Parathyroid adenoma (tissue), 2 donors: ENCODE measurements around the gene TXN.

Experiments
- H2AFZ ChIP-seq: fragments of 300-600 bp; sonication (generic); one replicate; pipeline ENCODE4 v1.7.0; 2017; ENCODE audit warnings: antibody characterized with exemption, mild to moderate bottlenecking
- H3K27ac ChIP-seq: fragments of 300-600 bp; sonication (generic); one replicate; pipeline ENCODE4 v1.7.0; 2017
- H3K27me3 ChIP-seq: fragments of 300-600 bp; sonication (generic); one replicate; pipeline ENCODE4 v1.7.0; 2017; ENCODE audit warnings: low read length; ENCODE audit not compliant: control insufficient read depth, insufficient read depth
- H3K36me3 ChIP-seq: fragments of 300-600 bp; sonication (generic); one replicate; pipeline ENCODE4 v1.7.0; 2017; ENCODE audit warnings: low read length; ENCODE audit not compliant: control insufficient read depth, insufficient read depth
- H3K4me1 ChIP-seq: fragments of 300-600 bp; sonication (generic); one replicate; pipeline ENCODE4 v1.7.0; 2017; ENCODE audit warnings: control low read depth
- H3K4me2 ChIP-seq: fragments of 300-600 bp; sonication (generic); one replicate; pipeline ENCODE4 v1.7.0; 2017; ENCODE audit warnings: low read length
- H3K4me3 ChIP-seq: fragments of 300-600 bp; sonication (generic); one replicate; pipeline ENCODE4 v1.7.0; 2017; ENCODE audit warnings: low read depth, low read length
- H3K79me2 ChIP-seq: fragments of 300-600 bp; sonication (generic); one replicate; pipeline ENCODE4 v1.7.0; 2017; ENCODE audit warnings: control low read depth
- H3K9ac ChIP-seq: fragments of 300-600 bp; sonication (generic); one replicate; pipeline ENCODE4 v1.7.0; 2017; ENCODE audit warnings: mild to moderate bottlenecking
- H3K9me3 ChIP-seq: fragments of 300-600 bp; sonication (generic); one replicate; pipeline ENCODE4 v1.7.0; 2017; ENCODE audit warnings: low read length; ENCODE audit not compliant: control insufficient read depth
- TF ChIP-seq, protein P1 (sequence below): fragments of 300-600 bp; sonication (generic); IDR thresholded peaks from one replicate; pipeline ENCODE4 v1.7.0; 2017; ENCODE audit warnings: antibody characterized with exemption, mild to moderate bottlenecking
- donor health status: primary hyperparathyroidism.

Gene TXN

DNA sequence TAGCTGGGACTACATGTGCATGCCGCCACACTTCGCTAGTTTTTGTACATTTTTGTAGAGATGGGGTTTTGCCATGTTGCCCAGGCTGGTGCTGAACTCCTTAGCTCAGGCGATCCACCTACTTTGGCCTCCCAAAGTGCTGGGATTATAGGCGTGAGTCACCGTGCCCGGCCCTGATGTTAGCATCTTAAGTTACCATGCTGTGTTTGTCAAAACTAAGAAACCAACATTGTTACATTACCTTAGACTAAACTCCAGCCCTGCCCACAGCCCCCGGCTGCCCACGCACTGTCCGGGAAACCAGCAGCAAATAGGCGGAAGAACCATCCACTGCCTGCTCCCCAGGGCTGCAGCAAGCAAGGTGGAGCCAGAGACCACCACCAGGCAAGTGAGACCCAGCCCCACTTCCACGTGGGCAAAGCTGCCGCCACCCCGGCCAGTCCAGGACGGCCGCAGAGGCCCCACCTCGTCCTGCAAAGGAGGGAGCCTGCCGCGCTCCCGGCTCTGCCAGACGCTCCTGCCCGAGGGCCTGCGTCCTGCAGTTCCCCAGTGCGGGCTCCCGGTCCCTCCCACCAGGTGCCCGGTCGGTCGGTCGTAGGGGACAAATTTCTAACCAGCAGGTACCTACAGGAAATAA, 35.7 kb upstream of the TXN start:
- Histone ChIP-seq H3K4me1 (no peaks in the 10 kb centered on the region), H3K4me3 (no peak overlapping the region), H3K36me3 (no peaks in the 10 kb centered on the region), H3K27ac (no peak overlapping the region), H3K79me2 (no peaks in the 10 kb centered on the region), H3K9me3 (no peaks in the 10 kb centered on the region), H2AFZ (no peak overlapping the region), H3K27me3 (no peaks in the 10 kb centered on the region), H3K4me2 (no peak overlapping the region), H3K9ac (no peak overlapping the region)
- TF ChIP-seq, protein P1, sequence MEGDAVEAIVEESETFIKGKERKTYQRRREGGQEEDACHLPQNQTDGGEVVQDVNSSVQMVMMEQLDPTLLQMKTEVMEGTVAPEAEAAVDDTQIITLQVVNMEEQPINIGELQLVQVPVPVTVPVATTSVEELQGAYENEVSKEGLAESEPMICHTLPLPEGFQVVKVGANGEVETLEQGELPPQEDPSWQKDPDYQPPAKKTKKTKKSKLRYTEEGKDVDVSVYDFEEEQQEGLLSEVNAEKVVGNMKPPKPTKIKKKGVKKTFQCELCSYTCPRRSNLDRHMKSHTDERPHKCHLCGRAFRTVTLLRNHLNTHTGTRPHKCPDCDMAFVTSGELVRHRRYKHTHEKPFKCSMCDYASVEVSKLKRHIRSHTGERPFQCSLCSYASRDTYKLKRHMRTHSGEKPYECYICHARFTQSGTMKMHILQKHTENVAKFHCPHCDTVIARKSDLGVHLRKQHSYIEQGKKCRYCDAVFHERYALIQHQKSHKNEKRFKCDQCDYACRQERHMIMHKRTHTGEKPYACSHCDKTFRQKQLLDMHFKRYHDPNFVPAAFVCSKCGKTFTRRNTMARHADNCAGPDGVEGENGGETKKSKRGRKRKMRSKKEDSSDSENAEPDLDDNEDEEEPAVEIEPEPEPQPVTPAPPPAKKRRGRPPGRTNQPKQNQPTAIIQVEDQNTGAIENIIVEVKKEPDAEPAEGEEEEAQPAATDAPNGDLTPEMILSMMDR: no peak

DNA sequence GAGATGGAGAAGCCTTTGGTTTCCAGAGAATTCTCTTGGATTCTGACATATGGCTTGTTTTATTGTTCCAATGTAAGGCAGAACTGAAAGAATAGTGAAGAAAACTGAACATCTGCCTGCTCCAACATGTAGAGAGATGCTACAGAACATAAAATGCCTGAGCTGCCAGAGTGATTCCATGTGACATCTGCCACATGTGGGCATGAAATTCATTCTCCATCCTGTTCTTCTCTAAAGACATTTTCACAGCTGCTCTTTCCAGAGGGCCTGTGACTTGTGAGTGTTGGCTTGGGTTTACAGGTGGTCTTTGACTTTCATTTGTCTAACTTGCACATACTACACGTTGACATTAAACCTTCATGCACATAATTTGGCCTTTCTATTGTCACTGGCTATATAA, 33.7 kb upstream of the TXN start:
- H3K27ac ChIP-seq: no peak overlapping the region
- no peaks in the 10 kb centered on the region for H3K4me1 ChIP-seq
- TF ChIP-seq, protein P1: no peak
- no peak overlapping the region for H2AFZ ChIP-seq
- no peak overlapping the region for H3K9ac ChIP-seq
- H3K79me2 ChIP-seq: no peaks in the 10 kb centered on the region
- H3K27me3 ChIP-seq: no peaks in the 10 kb centered on the region
- H3K9me3 ChIP-seq: no peaks in the 10 kb centered on the region
- H3K4me2 ChIP-seq: no peak overlapping the region
- no peaks in the 10 kb centered on the region for H3K36me3 ChIP-seq
- no peak overlapping the region for H3K4me3 ChIP-seq

DNA sequence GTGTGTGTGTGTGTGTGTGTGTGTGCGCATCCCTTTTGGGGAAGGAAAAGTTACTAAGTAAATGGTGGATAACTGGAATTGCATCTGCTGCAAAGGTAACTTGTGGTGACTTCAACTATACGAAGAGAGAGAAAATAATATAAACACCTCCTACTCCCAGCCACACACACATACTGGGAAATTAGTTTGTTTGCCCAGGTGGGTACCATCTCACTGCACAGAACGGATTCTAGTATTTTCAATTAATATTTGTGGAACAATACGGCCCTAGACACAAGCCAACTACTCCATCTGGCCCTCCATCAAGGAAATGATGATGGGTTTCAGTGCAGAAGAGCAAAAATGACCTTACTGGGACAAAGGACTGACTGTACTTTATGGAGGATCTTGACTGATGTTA, 32.2 kb upstream of the TXN start:
- H3K36me3 ChIP-seq: no peaks in the 10 kb centered on the region
- no peaks in the 10 kb centered on the region for H3K27me3 ChIP-seq
- H3K27ac ChIP-seq: no peak overlapping the region
- no peak overlapping the region for H3K9ac ChIP-seq
- no peaks in the 10 kb centered on the region for H3K4me1 ChIP-seq
- no peak overlapping the region for H3K4me3 ChIP-seq
- TF ChIP-seq, protein P1: no peak
- H3K4me2 ChIP-seq: no peak overlapping the region
- no peaks in the 10 kb centered on the region for H3K79me2 ChIP-seq
- no peak overlapping the region for H2AFZ ChIP-seq
- H3K9me3 ChIP-seq: no peaks in the 10 kb centered on the region

DNA sequence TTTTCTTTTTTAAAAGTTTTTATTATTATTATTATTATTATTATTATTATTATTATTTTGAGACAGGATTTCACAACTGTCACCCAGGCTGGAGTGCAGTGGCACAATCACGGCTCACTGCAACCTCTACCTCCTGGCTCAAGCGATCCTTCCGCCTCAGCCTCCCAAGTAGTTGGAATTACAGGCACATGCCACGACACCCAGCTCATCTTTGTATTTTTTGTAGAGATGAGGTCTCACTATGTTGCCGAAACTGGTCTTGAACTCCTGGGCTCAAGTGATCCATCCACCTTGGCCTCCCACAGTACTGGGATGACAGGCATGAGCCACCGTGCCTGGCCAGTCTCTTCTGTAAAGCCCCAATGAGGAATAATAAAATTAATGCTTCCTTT, 31.0 kb upstream of the TXN start:
- Histone ChIP-seq H3K27ac (no peak overlapping the region), H3K36me3 (no peaks in the 10 kb centered on the region), H3K4me2 (no peak overlapping the region), H3K79me2 (no peaks in the 10 kb centered on the region), H3K27me3 (no peaks in the 10 kb centered on the region), H2AFZ (no peak overlapping the region), H3K4me1 (no peaks in the 10 kb centered on the region), H3K9me3 (no peaks in the 10 kb centered on the region), H3K9ac (no peak overlapping the region), H3K4me3 (no peak overlapping the region)
- TF ChIP-seq, protein P1: no peak

DNA sequence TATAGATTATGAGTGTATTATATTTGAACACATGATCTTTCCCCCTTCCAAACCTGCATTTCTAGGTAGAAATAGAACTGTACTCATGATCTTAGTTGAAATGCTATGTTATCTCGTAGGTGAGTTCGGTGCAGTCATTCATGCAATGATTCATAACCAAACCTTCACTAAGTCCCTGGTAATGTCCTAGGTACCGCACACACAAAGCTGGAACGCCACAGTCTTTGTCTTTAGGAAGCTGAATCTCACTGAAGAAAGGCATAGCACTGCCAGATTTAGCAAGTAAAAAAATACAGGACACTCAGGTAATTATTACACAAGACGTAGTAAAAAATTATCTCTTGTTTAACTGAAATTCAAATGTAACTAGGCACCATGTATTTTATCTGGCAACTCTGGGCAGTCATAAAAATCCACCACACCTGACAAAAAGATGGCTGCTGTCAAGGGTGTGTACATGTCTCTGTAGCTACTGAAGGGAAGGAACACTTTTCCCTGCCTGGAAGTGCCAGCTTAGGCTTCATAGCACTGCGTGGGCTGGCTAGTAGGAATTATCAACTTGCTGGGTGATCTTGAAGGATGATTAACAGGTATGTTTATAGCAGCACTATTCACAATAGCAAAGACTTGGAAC, 28.0 kb upstream of the TXN start:
- Histone ChIP-seq H3K9me3 (no peaks in the 10 kb centered on the region), H3K27ac (no peak overlapping the region), H2AFZ (no peak overlapping the region), H3K4me1 (no peaks in the 10 kb centered on the region), H3K27me3 (no peaks in the 10 kb centered on the region), H3K4me2 (no peak overlapping the region), H3K36me3 (no peaks in the 10 kb centered on the region), H3K9ac (no peak overlapping the region), H3K79me2 (no peaks in the 10 kb centered on the region), H3K4me3 (no peak overlapping the region)
- TF ChIP-seq, protein P1: no peak
